ENCODE results near the gene SLF2. TPM values are rescaled to one million over a fixed set of nuclear protein-coding genes. Genes with fewer than 3 reads are reported as not detected.
A peak's percentile ranks its signal among the peaks of the same experiment; 100 is the strongest.

Gene SLF2
- total and polyA plus RNA-seq, 10 donors: 11.5 to 90.9 (median 46.8) TPM

DNA sequence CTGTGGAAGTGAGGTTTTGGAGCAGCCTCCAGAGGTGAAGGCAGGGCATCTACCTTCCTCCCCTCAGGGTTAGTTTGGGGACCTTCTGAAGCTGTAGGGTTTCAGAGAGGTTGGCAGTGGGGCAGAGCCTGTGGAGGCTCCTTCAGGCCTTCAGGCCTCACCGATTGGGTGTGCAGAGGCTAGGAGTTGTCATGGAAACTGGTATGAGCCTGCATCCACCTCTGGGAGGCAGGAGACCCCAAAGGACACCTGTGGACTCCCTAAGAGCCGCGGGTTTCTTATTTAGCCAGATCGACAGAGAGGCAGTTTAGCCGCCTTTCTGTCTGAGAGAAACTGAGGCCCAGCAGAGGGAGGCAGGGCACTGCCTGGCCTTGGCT is 88.9 kb downstream of the SLF2 start:
- peaks cover 12 to 92% (median 52%) of the 10 kb centered on the region in 6 donors for H3K4me1 ChIP-seq
- peaks cover 0 to 44% (median 27%) of the 10 kb centered on the region in 6 donors for H3K36me3 ChIP-seq
- DNase-seq: no peak
- peak overlapping the region in 3 of 8 donors; percentile 4 to 81 (median 81) for H3K4me3 ChIP-seq
- intact Hi-C loops (cut with DNase I; ENCODE audit: low total_unique reads): no loop called here
- 33 to 72% (median 67%) methylated on average over 1 to 5 of the region's 5 CpGs for WGBS, 5 donors
- no peaks in the 10 kb centered on the region for H3K9me3 ChIP-seq
- TF ChIP-seq POLR2A (IDR thresholded peaks at IDR 0.05): no peak
- no peak for TF ChIP-seq POLR2AphosphoS5 (IDR thresholded peaks at IDR 0.05)
- peak overlapping the region; percentile 58 to 99 (median 98) for H3K27ac ChIP-seq
- H3K27me3 ChIP-seq (replicated peaks in 1 of 7): no peaks in the 10 kb centered on the region

DNA sequence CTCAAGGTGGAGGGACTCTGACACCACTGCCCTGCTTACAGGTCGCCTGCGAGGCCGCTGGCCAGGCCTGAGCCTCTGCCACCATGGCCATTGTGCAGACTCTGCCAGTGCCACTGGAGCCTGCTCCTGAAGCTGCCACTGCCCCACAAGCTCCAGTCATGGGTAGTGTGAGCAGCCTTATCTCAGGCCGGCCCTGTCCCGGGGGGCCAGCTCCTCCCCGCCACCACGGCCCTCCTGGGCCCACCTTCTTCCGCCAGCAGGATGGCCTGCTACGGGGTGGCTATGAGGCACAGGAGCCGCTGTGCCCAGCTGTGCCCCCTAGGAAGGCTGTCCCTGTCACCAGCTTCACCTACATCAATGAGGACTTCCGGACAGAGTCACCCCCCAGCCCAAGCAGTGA is 89.7 kb downstream of the SLF2 start:
- Histone ChIP-seq H3K4me1 (peaks cover 10 to 93% (median 49%) of the 10 kb centered on the region in 6 donors), H3K36me3 (peaks cover 0 to 52% (median 31%) of the 10 kb centered on the region in 6 donors), H3K27ac (peak overlapping the region; percentile 9 to 99 (median 96)), H3K4me3 (no peak overlapping the region), H3K9me3 (no peaks in the 10 kb centered on the region), H3K27me3 (replicated peaks in 1 of 7) (no peaks in the 10 kb centered on the region)
- 78 to 98% (median 82%) methylated on average over 4 to 11 of the region's 11 CpGs for WGBS, 5 donors
- no peak for DNase-seq
- intact Hi-C loops (cut with DNase I; ENCODE audit: low total_unique reads): no loop called here
- TF ChIP-seq, protein P1, sequence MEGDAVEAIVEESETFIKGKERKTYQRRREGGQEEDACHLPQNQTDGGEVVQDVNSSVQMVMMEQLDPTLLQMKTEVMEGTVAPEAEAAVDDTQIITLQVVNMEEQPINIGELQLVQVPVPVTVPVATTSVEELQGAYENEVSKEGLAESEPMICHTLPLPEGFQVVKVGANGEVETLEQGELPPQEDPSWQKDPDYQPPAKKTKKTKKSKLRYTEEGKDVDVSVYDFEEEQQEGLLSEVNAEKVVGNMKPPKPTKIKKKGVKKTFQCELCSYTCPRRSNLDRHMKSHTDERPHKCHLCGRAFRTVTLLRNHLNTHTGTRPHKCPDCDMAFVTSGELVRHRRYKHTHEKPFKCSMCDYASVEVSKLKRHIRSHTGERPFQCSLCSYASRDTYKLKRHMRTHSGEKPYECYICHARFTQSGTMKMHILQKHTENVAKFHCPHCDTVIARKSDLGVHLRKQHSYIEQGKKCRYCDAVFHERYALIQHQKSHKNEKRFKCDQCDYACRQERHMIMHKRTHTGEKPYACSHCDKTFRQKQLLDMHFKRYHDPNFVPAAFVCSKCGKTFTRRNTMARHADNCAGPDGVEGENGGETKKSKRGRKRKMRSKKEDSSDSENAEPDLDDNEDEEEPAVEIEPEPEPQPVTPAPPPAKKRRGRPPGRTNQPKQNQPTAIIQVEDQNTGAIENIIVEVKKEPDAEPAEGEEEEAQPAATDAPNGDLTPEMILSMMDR (IDR thresholded peaks at IDR 0.05 in 8 of 11, conservative IDR thresholded peaks at IDR 0.05 in 3 of 11): no peak
- peak in 1 of 3 donors; percentile 31 for TF ChIP-seq POLR2AphosphoS5 (IDR thresholded peaks at IDR 0.05)

DNA sequence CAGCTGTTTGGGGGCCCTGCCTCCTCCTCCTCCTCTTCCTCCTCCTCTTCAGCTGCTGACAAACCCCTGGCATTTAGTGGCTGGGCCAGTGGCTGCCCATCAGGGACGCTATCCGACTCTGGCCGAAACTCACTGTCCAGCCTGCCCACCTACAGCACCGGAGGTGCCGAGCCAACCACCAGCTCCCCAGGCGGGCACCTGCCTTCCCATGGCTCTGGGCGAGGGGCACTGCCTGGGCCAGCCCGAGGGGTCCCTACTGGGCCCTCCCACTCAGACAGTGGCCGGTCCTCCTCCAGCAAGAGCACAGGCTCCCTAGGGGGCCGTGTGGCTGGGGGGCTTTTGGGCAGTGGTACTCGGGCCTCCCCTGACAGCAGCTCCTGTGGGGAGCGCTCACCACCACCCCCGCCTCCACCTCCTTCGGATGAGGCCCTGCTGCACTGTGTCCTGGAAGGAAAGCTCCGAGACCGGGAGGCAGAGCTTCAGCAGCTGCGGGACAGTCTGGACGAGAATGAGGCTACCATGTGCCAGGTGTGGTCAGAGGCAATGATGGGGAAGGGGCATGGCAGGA is 91.0 kb downstream of the SLF2 start:
- intact Hi-C loops (cut with DNase I; ENCODE audit: low total_unique reads): no loop called here
- no peak for DNase-seq
- Histone ChIP-seq H3K27me3 (replicated peaks in 1 of 7) (no peaks in the 10 kb centered on the region), H3K4me3 (no peak overlapping the region), H3K27ac (peak overlapping the region in 2 of 8 donors; percentile 26 to 40), H3K4me1 (peaks cover 2 to 90% (median 41%) of the 10 kb centered on the region in 6 donors), H3K36me3 (peaks cover 0 to 54% (median 31%) of the 10 kb centered on the region in 6 donors), H3K9me3 (no peaks in the 10 kb centered on the region)
- 88 to 95% (median 93%) methylated on average over 15 to 18 of the region's 18 CpGs for WGBS, 5 donors
- TF ChIP-seq POLR2A (IDR thresholded peaks at IDR 0.05) (no peak), POLR2AphosphoS5 (IDR thresholded peaks at IDR 0.05) (peak in 1 of 3 donors; percentile 44)

DNA sequence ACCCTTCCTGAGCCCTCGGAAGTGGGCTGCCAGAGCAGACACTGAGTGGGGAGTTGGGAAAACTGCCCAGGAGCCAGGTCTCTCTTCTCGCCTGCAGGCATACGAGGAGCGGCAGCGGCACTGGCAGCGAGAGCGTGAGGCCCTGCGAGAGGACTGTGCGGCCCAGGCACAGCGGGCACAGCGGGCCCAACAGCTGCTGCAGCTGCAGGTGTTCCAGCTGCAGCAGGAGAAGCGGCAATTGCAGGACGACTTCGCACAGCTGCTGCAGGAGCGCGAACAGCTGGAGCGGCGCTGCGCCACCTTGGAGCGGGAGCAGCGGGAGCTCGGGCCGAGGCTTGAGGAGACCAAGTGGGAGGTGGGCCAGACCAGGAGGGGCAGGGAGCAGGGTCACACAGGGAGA is 92.6 kb downstream of the SLF2 start:
- intact Hi-C loops (cut with DNase I; ENCODE audit: low total_unique reads): no loop called here
- peaks cover 0 to 54% (median 31%) of the 10 kb centered on the region in 6 donors for H3K36me3 ChIP-seq
- H3K4me1 ChIP-seq: peaks cover 0 to 79% (median 31%) of the 10 kb centered on the region in 6 donors
- no peaks in the 10 kb centered on the region for H3K9me3 ChIP-seq
- DNase-seq: no peak
- WGBS, 5 donors: 88 to 95% (median 91%) methylated on average over 23 of the region's 23 CpGs
- peak in 2 of 3 donors; percentile 7 to 45 for TF ChIP-seq POLR2AphosphoS5 (IDR thresholded peaks at IDR 0.05)
- TF ChIP-seq, protein P1 (IDR thresholded peaks at IDR 0.05 in 8 of 11, conservative IDR thresholded peaks at IDR 0.05 in 3 of 11): no peak
- TF ChIP-seq POLR2A (IDR thresholded peaks at IDR 0.05): no peak
- H3K27ac ChIP-seq: peak overlapping the region in 1 of 8 donors; percentile 13
- H3K4me3 ChIP-seq: no peak overlapping the region
- H3K27me3 ChIP-seq (replicated peaks in 1 of 7): no peaks in the 10 kb centered on the region

DNA sequence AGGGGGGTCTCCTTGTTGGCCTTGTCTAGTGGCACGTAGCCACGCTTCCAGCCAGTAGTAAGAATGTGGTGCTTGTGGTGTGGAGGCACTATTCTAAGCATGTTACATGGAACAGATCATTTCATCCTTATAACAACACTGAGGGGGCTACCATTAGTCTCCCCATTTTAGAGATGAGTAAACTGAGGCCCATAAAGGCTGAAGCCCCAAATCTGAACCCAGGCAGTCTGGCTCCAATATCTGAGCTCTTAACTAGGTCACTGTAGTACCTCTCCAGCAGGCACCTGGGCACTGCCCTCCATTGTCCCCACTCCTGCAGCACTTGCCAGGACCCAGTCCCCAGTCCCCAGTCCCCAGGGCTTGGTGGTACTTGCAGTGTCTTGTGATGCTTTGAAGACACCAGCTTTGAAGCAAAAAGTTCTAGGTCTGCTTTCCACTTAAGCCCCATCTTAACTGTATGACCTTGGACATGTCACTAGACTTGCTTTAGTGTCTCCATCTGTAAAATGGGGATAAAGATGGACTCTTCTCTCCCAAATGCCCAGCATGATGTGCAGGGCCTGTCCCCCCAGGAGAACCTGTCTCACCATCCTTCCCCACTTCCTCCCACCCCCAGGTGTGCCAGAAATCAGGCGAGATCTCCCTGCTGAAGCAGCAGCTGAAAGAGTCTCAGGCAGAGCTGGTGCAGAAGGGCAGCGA is 93.3 kb downstream of the SLF2 start:
- peaks cover 0 to 54% (median 31%) of the 10 kb centered on the region in 6 donors for H3K36me3 ChIP-seq
- TF ChIP-seq POLR2A (IDR thresholded peaks at IDR 0.05) (no peak), POLR2AphosphoS5 (IDR thresholded peaks at IDR 0.05) (no peak)
- TF ChIP-seq, protein P1 (IDR thresholded peaks at IDR 0.05 in 8 of 11, conservative IDR thresholded peaks at IDR 0.05 in 3 of 11): no peak
- no peaks in the 10 kb centered on the region for H3K27me3 ChIP-seq (replicated peaks in 1 of 7)
- intact Hi-C loops (cut with DNase I; ENCODE audit: low total_unique reads): no loop called here
- H3K9me3 ChIP-seq: no peaks in the 10 kb centered on the region
- H3K4me3 ChIP-seq: no peak overlapping the region
- H3K27ac ChIP-seq: peak overlapping the region in 1 of 8 donors; percentile 3
- no peak for DNase-seq
- H3K4me1 ChIP-seq: peaks cover 0 to 73% (median 25%) of the 10 kb centered on the region in 6 donors
- 64 to 95% (median 92%) methylated on average over 3 to 4 of the region's 4 CpGs for WGBS, 5 donors
